ENCODE data around the gene C5orf52.

GRCh38 chr5:157624144-157624543 is 47.2 kb upstream of the C5orf52 start:
- TF ChIP-seq ZFP36 (IDR thresholded peaks at IDR 0.05; ENCODE audit: borderline replicate concordance, partially characterized antibody) (no peak), GATA3 (IDR thresholded peaks at IDR 0.05; ENCODE audit: borderline replicate concordance) (no peak), NFE2L2 (conservative IDR thresholded peaks at IDR 0.05; ENCODE audit: low read length) (no peak), POLR2A (IDR thresholded peaks at IDR 0.05; ENCODE audit: low read length) (no peak), CBX8 (IDR thresholded peaks at IDR 0.05) (no peak), EP300 (IDR thresholded peaks at IDR 0.05) (no peak), ESRRA (IDR thresholded peaks at IDR 0.05; ENCODE audit: borderline replicate concordance, low read length) (no peak), PHF8 (IDR thresholded peaks at IDR 0.05; ENCODE audit: borderline replicate concordance, low read depth) (no peak), HMGXB4 (CRISPR knock-in tag; IDR thresholded peaks at IDR 0.05; ENCODE audit: borderline replicate concordance) (no peak), MYC (IDR thresholded peaks at IDR 0.05; ENCODE audit: borderline replicate concordance, low read length) (no peak), CTCF (IDR thresholded peaks at IDR 0.05) (no peak)

Data from A549 (cell line).